OCI-LY1 (cell line): ENCODE measurements around the gene GRM2.

Source experiments
- EZH2 ChIP-seq: fragments of 200-600 bp; sonication (generic), shearing (Covaris generic); IDR thresholded peaks from 2 replicates; pipeline ENCODE4 v1.8.0; 2017; ENCODE audit warnings: borderline replicate concordance, mixed run types, mild to moderate bottlenecking, antibody characterized with exemption, low read length, moderate library complexity, mixed read lengths
- TF ChIP-seq, protein P1 (sequence below): fragments of 200-600 bp; sonication (generic), shearing (Covaris generic); IDR thresholded peaks from 2 replicates; pipeline ENCODE4 v1.5.1; 2017; ENCODE audit warnings: mild to moderate bottlenecking, antibody characterized with exemption, low read length, moderate library complexity, mixed read lengths

DNA sequence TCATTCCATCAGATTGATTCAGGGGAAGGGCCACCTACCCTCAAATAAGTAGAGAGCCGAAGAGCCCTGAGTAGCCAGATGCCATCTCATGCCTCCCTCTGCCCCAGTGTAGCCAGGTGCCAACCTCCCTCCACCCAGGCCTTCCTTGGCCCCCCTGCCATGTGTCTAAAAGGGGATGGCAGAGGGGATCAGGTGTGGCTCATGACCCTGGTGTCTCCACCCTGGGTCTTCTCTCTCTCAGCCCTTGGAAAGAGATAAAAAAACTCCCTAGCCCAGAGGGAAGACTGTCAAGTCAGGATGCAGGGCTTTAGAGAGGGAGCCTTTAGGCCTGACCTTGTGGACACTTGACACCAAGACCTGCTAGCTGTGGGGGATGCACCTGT, 5.2 kb downstream of the GRM2 start:
- TF ChIP-seq EZH2, result no peak
- TF ChIP-seq, protein P1, sequence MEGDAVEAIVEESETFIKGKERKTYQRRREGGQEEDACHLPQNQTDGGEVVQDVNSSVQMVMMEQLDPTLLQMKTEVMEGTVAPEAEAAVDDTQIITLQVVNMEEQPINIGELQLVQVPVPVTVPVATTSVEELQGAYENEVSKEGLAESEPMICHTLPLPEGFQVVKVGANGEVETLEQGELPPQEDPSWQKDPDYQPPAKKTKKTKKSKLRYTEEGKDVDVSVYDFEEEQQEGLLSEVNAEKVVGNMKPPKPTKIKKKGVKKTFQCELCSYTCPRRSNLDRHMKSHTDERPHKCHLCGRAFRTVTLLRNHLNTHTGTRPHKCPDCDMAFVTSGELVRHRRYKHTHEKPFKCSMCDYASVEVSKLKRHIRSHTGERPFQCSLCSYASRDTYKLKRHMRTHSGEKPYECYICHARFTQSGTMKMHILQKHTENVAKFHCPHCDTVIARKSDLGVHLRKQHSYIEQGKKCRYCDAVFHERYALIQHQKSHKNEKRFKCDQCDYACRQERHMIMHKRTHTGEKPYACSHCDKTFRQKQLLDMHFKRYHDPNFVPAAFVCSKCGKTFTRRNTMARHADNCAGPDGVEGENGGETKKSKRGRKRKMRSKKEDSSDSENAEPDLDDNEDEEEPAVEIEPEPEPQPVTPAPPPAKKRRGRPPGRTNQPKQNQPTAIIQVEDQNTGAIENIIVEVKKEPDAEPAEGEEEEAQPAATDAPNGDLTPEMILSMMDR, result no peak
